GM19438 (cell line): ENCODE results near the gene BPGM.
"Not testable (repeated sequence)": the region's sequence is repeated elsewhere in the genome, so short reads cannot be mapped to it uniquely, and the experiment has no call there.

ENCODE experiments used
- ATAC-seq: cut with Tn5 transposase; IDR thresholded peaks from one replicate; pipeline ENCODE4 v1.9.1; 2021; ENCODE audit warnings: low read depth; ENCODE audit not compliant: unreplicated experiment

BPGM gene

GRCh38 chr7:134662166-134662870 lies 15.7 kb downstream of the BPGM start:
- ATAC-seq: no peak

DNA sequence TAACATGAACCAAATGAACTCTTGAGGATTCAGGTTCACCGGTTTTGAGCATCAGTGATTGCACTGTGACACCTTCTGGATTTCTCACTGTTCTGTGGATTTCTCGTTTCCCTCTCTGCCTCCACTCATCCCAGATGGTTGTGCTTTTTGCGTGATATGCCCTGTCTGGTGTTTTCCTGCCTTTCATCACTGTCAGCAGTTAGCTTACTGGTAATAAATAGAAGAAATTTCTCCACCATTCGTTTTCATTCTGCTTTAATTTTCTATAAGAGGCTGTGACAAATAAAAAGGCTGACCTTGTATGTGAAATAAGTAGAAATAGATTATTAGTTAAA lies 16.2 kb downstream of the BPGM start:
- no peak for ATAC-seq

DNA sequence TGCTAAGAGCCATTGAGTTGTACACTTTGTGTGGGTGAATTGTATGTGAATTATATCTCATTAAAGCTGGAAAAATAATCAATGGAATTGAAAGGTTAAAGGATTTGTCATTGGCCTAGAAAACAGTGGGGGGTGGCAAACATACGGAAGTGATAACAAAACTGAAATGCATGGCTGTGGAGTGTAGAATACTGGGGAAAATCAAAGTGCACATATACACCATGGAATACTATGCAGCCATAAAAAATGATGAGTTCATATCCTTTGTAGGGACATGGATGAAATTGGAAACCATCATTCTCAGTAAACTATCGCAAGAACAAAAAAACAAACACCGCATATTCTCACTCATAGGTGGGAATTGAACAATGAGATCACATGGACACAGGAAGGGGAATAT lies 18.4 kb downstream of the BPGM start:
- not testable (repeated sequence) for ATAC-seq

GRCh38 chr7:134667899-134668298 lies 21.2 kb downstream of the BPGM start:
- ATAC-seq: no peak

DNA sequence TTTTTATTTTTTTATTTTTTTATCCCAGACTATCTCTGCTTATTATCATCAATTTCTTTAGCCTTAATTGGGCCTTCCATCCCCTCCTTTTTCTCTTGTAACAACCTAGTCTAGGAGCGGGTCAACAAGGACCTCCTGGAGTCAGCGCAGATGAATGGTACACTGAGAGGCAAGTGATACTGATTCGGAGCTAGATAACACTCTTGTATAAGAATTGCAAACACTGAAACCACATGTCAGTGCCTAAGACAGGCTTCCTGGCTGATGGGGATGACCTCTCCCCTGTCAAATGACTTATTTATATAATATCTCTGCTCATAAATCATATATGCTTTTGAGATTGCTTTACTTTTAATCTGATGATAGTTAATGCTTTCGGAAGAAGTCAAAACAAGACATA lies 22.7 kb downstream of the BPGM start:
- no peak for ATAC-seq

GRCh38 chr7:134669845-134670373 lies 23.3 kb downstream of the BPGM start:
- peak; percentile 57 for ATAC-seq

DNA sequence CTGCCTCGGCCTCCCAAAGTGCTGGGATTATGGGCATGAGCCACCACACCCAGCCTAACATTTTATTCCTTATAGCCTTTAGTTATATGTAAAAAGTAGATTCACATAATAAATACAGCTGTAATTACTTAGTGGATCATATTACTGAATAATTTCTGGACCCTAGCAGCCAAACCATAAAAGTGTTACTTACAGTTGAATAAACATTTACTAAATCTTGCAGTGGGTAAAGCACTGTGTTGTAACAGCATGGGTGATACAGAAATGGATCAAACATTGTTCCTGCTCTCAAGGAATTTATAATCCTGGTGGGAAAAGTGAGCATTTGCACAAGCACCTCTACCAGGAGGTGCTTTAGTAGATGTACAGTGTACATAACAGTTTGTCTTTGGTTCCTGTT lies 25.0 kb downstream of the BPGM start:
- ATAC-seq: no peak

DNA sequence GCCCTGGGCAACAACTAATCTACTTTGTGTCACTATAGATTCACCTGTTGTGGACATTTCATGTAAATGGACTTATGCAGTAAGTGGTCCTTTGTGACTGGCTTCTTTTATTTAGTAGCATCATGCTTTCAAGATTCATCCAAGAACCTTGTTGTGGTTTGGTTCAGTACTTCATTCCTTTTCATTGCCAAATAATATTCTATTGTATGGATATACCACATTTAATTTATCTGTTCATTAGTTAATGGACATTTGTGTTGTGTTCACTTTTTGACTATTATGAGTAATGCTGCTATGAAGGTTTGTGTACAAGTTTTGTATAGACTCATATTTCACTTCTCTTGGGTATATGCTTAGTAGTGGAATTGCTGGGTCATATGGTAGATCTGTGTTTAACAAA lies 27.8 kb downstream of the BPGM start:
- ATAC-seq: no peak

GRCh38 chr7:134676743-134677142 lies 30.1 kb downstream of the BPGM start:
- no peak for ATAC-seq

DNA sequence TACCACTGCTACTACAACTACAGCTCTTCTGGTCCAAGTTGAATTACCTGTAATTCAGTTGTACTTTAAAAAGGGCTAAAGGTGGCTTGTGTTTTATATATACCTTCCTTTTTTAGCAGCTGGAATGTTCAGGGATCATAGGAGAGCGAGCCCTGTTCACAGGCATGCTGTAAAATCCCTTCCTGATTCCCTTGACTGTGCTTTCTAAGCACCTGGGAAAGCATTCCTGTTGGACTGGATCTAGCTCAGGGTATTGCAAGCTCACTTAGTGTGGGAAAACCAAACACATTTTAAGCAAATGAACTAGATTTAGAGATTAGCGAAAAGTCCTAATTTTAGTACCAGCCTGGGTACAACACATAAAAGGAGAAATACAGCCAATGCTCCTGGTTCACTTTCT lies 31.5 kb downstream of the BPGM start:
- ATAC-seq: no peak

GRCh38 chr7:134679006-134679405 lies 32.4 kb downstream of the BPGM start:
- no peak for ATAC-seq

- ATAC-seq: no peak
Measured at GRCh38 chr7:134684165-134684564, 37.5 kb downstream of the BPGM start.

DNA sequence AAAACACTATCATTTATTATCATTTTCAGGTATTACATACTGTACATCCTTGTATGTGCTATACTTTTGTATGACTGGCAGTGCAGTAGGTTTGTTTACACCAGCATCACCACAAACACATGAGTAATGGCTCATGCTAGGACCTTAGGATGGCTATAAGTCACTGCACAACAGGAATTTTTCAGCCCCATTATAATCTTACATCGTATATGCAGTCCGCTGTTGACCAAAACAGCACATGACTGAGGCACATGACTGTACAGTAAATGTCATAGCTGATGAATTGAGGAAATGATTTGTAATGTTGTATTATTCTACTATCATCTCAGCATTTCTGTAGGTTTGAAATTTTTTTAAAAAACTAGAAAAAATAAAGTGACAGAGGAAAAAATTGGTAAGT lies 38.6 kb downstream of the BPGM start:
- no peak for ATAC-seq

- no peak for ATAC-seq
Measured at GRCh38 chr7:134686786-134687185, 40.1 kb downstream of the BPGM start.

GRCh38 chr7:134689550-134689949 lies 42.9 kb downstream of the BPGM start:
- ATAC-seq: not testable (repeated sequence)

- no peak for ATAC-seq
Measured at GRCh38 chr7:134690016-134690415, 43.4 kb downstream of the BPGM start.

DNA sequence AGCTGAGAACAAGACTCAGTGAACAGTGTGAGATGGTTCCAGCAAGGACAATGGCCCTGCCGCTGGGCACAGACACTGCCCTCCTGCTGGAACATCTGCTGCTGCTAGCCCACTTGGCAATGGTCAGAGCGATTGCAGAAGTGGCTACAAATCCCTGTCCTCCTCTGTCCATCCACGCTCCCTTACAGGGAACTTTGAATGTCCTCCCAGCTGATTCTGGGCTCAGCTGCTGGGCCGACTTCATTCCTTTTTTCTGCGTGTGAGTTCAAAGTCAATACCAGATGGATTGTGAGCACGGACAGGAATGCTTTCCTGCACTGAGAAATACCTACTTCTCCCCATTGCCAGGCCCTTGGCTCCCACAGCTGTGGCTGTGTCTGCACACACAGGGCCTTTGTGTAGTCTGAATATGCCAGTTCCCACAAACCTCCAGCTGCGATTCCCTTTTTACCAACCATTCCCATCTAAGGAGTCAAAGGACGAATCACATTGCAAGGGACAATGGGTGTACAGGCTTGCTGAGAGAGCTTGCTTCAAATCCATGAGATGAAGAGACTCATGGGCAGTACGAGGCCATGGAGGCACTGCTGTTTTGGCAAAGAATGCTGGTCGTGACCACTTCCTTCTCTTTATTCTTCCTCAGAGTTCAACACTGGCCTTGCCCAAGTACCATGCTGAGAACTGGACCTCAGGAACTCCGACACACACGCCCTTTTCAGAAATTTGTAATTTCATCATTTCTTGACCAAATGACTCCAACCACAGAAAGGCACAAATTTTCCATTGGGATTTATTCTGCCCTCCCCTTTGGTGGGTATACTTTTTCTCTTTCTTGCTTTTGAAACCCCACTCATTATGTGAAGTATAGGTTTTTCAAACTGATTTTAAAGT lies 44.2 kb downstream of the BPGM start:
- ATAC-seq: no peak

- no peak for ATAC-seq
Measured at GRCh38 chr7:134691546-134692343, 45.1 kb downstream of the BPGM start.

DNA sequence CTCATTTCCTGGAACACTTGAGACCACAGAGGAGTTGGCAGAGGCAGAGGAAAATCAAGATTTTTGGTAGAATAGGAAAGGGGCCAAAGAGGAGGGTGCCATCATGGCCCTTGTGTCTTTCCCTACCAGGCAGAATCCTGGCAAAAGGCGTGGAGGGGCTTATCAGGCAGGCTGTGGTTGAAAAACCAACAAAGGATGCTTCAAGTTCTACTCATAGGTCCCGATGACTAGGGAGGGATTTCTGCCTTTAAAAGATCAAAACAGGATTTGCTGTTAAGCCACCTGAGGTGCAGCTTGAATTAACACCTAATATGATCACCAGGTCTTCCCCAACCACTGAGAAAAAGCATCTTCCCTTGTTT lies 45.7 kb downstream of the BPGM start:
- no peak for ATAC-seq

- no peak for ATAC-seq
Measured at GRCh38 chr7:134693256-134693655, 46.6 kb downstream of the BPGM start.

- no peak for ATAC-seq
Measured at GRCh38 chr7:134694299-134694698, 47.6 kb downstream of the BPGM start.
